HEK293 (cell line): Measurements from ENCODE around the gene SZT2.

Experiments used
- CTCF ChIA-PET: fragments of 350-600 bp; formaldehyde crosslinking; extraction: SDS; loops from one replicate; lab custom pipeline; 2021; ENCODE audit warnings: antibody characterized with exemption; lab: Yijun Ruan, JAX
- POLR2A ChIA-PET: fragments of 300-600 bp; formaldehyde crosslinking; extraction: SDS; loops from one replicate; lab custom pipeline; 2020; ENCODE audit warnings: antibody characterized with exemption, inconsistent platforms; lab: Yijun Ruan, JAX
- H3K27ac ChIP-seq: fragments of 200-500 bp; sonication (Bioruptor generic); 2 replicates; pipeline ENCODE4 v1.5.1; 2014; ENCODE audit warnings: low read depth, low read length, control low read depth, inconsistent platforms; ENCODE audit errors: extremely low read depth
- H3K36me3 ChIP-seq, 2 experiments: fragments of 200-500 bp in 1 of 2; sonication (Bioruptor generic) in 1 of 2; 1 replicate in 1 of 2; 2 replicates in 1 of 2; pipeline ENCODE4 v1.5.1; 2014 to 2017; ENCODE audit warnings: inconsistent platforms in 2 of 2, low read length in 2 of 2; ENCODE audit not compliant: control insufficient read depth in 2 of 2, insufficient read depth in 1 of 2
- H3K4me1 ChIP-seq: fragments of 200-500 bp; sonication (Bioruptor generic); 2 replicates; pipeline ENCODE4 v1.5.1; 2014; ENCODE audit warnings: mild to moderate bottlenecking, low read length, inconsistent platforms; ENCODE audit not compliant: control insufficient read depth, insufficient read depth
- H3K4me3 ChIP-seq: 2 replicates; pipeline ENCODE4 v1.5.1; 2011; ENCODE audit warnings: low read depth, mild to moderate bottlenecking, control low read depth, low read length, moderate library complexity
- H3K9me3 ChIP-seq: fragments of 200-500 bp; sonication (Bioruptor generic); 2 replicates; pipeline ENCODE4 v1.5.1; 2014; ENCODE audit warnings: low read depth, low read length, inconsistent platforms; ENCODE audit not compliant: control insufficient read depth, insufficient read depth
- EGR2 ChIP-seq: fragments of 450-650 bp; formaldehyde crosslinking; IDR thresholded peaks from 2 replicates; pipeline ENCODE4 v1.5.1; 2016; ENCODE audit warnings: low read depth, missing biosample characterization, missing genetic modification characterization
- HOXA7 ChIP-seq: sonication (generic); formaldehyde crosslinking; IDR thresholded peaks from 2 replicates; pipeline ENCODE4 v1.8.1; 2022; ENCODE audit warnings: missing genetic modification reagents, borderline replicate concordance
- KLF10 ChIP-seq: fragments of 450-650 bp; IDR thresholded peaks from 2 replicates; pipeline ENCODE4 v1.5.1; 2018; ENCODE audit warnings: missing biosample characterization, mild to moderate bottlenecking, missing genetic modification characterization
- MEIS1 ChIP-seq: sonication (generic); formaldehyde crosslinking; IDR thresholded peaks from 2 replicates; pipeline ENCODE4 v1.8.1; 2022; ENCODE audit warnings: missing genetic modification reagents, mild to moderate bottlenecking, borderline replicate concordance
- REST ChIP-seq: fragments of 450-650 bp; formaldehyde crosslinking; IDR thresholded peaks from 2 replicates; pipeline ENCODE4 v1.5.1; 2016; ENCODE audit warnings: missing biosample characterization, missing genetic modification characterization
- ZFHX2 ChIP-seq: fragments of 450-650 bp; formaldehyde crosslinking; conservative IDR thresholded peaks from 2 replicates; pipeline ENCODE4 v1.5.1; 2016; ENCODE audit warnings: missing biosample characterization, missing genetic modification characterization
- ZNF138 ChIP-seq: fragments of 450-650 bp; formaldehyde crosslinking; IDR thresholded peaks from 2 replicates; pipeline ENCODE4 v1.5.1; 2016; ENCODE audit warnings: missing biosample characterization, missing genetic modification characterization, borderline replicate concordance
- ZNF140 ChIP-seq: fragments of 450-650 bp; formaldehyde crosslinking; IDR thresholded peaks from 2 replicates; pipeline ENCODE4 v1.5.1; 2016; ENCODE audit warnings: missing biosample characterization, missing genetic modification characterization
- ZNF202 ChIP-seq: fragments of 450-650 bp; formaldehyde crosslinking; IDR thresholded peaks from 2 replicates; pipeline ENCODE4 v1.5.1; 2016; ENCODE audit warnings: missing biosample characterization, missing genetic modification characterization, borderline replicate concordance
- ZNF223 ChIP-seq: fragments of 450-650 bp; formaldehyde crosslinking; IDR thresholded peaks from 2 replicates; pipeline ENCODE4 v1.5.1; 2016; ENCODE audit warnings: missing biosample characterization, missing genetic modification characterization
- ZNF24 ChIP-seq: fragments of 450-650 bp; formaldehyde crosslinking; IDR thresholded peaks from 2 replicates; pipeline ENCODE4 v1.5.1; 2016; ENCODE audit warnings: missing biosample characterization, missing genetic modification characterization
- ZNF302 ChIP-seq: fragments of 450-650 bp; formaldehyde crosslinking; IDR thresholded peaks from 2 replicates; pipeline ENCODE4 v1.5.1; 2016; ENCODE audit warnings: missing biosample characterization, missing genetic modification characterization, low read depth
- ZNF350 ChIP-seq: fragments of 450-650 bp; formaldehyde crosslinking; IDR thresholded peaks from 2 replicates; pipeline ENCODE4 v1.5.0; 2017; ENCODE audit warnings: missing biosample characterization, mild to moderate bottlenecking, missing genetic modification characterization
- ZNF394 ChIP-seq: fragments of 450-650 bp; formaldehyde crosslinking; IDR thresholded peaks from 2 replicates; pipeline ENCODE4 v1.5.1; 2016; ENCODE audit warnings: missing biosample characterization, missing genetic modification characterization, mild to moderate bottlenecking, moderate library complexity, borderline replicate concordance
- ZNF513 ChIP-seq: fragments of 450-650 bp; IDR thresholded peaks from 2 replicates; pipeline ENCODE4 v1.5.1; 2018; ENCODE audit warnings: missing biosample characterization, missing genetic modification characterization
- ZNF514 ChIP-seq: fragments of 450-650 bp; formaldehyde crosslinking; IDR thresholded peaks from 2 replicates; pipeline ENCODE4 v1.5.1; 2016; ENCODE audit warnings: missing biosample characterization, missing genetic modification characterization
- ZNF670 ChIP-seq: fragments of 450-650 bp; formaldehyde crosslinking; IDR thresholded peaks from 2 replicates; pipeline ENCODE4 v1.5.1; 2016; ENCODE audit warnings: missing biosample characterization, missing genetic modification characterization, low read depth
- ZNF776 ChIP-seq: fragments of 450-650 bp; formaldehyde crosslinking; IDR thresholded peaks from 2 replicates; pipeline ENCODE4 v1.5.0; 2017; ENCODE audit warnings: missing biosample characterization, missing genetic modification characterization, borderline replicate concordance
- TF ChIP-seq, protein P1 (sequence below): fragments of 450-650 bp; formaldehyde crosslinking; IDR thresholded peaks from 2 replicates; pipeline ENCODE4 v1.5.1; 2016; ENCODE audit warnings: missing biosample characterization, missing genetic modification characterization
- TF ChIP-seq, protein P2 (sequence below): fragments of 450-650 bp; formaldehyde crosslinking; IDR thresholded peaks from 2 replicates; pipeline ENCODE4 v1.5.1; 2016; ENCODE audit warnings: missing biosample characterization, missing genetic modification characterization, borderline replicate concordance
- TF ChIP-seq, protein P3 (sequence below): fragments of 450-650 bp; formaldehyde crosslinking; IDR thresholded peaks from 2 replicates; pipeline ENCODE4 v1.5.1; 2017; ENCODE audit warnings: missing biosample characterization, missing genetic modification characterization

The SZT2 gene

GRCh38 chr1:43344267-43344850 lies 45.3 kb upstream of the SZT2 start (continued):
- TF ChIP-seq, protein P1, sequence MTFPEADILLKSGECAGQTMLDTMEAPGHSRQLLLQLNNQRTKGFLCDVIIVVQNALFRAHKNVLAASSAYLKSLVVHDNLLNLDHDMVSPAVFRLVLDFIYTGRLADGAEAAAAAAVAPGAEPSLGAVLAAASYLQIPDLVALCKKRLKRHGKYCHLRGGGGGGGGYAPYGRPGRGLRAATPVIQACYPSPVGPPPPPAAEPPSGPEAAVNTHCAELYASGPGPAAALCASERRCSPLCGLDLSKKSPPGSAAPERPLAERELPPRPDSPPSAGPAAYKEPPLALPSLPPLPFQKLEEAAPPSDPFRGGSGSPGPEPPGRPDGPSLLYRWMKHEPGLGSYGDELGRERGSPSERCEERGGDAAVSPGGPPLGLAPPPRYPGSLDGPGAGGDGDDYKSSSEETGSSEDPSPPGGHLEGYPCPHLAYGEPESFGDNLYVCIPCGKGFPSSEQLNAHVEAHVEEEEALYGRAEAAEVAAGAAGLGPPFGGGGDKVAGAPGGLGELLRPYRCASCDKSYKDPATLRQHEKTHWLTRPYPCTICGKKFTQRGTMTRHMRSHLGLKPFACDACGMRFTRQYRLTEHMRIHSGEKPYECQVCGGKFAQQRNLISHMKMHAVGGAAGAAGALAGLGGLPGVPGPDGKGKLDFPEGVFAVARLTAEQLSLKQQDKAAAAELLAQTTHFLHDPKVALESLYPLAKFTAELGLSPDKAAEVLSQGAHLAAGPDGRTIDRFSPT, result no peak
- TF ChIP-seq ZNF302 (tag by site-specific recombination), result no peak
- TF ChIP-seq ZNF513 (tag by site-specific recombination), result no peak
- TF ChIP-seq ZNF670 (tag by site-specific recombination), result no peak
- no peak for TF ChIP-seq ZNF350 (tag by site-specific recombination)
- TF ChIP-seq ZNF394 (tag by site-specific recombination), result no peak
- TF ChIP-seq ZNF776, result no peak
- TF ChIP-seq, all 188 proteins: peak for 0

- Histone ChIP-seq H3K4me1 (0 out of 2 replicates have a peak, but pooled peaks cover 3% of the 10 kb centered on the region), H3K27ac (no peak overlapping the region), H3K9me3 (no peaks in the 10 kb centered on the region), H3K36me3 (no peaks in the 10 kb centered on the region), H3K4me3 (no peak overlapping the region)
- ChIA-PET POLR2A (no interaction called here), CTCF (interaction anchor here (0.7 kb wide), 1 partner anchor 16 kb away, joined by 3 read pairs; no protein-coding TSS in a partner anchor)
- TF ChIP-seq MEIS1 (no peak), ZNF514 (tag by site-specific recombination) (no peak), ZNF140 (tag by site-specific recombination) (no peak), ZFHX2 (peak; percentile 94), ZNF138 (no peak), ZNF202 (no peak), KLF10 (tag by site-specific recombination) (peak; percentile 72; the same call in 1 of the 2 replicates), EGR2 (tag by site-specific recombination) (peak; percentile 96), HOXA7 (no peak), ZNF223 (tag by site-specific recombination) (no peak), ZNF24 (tag by site-specific recombination) (no peak), REST (tag by site-specific recombination) (no peak)
- TF ChIP-seq, protein P2, sequence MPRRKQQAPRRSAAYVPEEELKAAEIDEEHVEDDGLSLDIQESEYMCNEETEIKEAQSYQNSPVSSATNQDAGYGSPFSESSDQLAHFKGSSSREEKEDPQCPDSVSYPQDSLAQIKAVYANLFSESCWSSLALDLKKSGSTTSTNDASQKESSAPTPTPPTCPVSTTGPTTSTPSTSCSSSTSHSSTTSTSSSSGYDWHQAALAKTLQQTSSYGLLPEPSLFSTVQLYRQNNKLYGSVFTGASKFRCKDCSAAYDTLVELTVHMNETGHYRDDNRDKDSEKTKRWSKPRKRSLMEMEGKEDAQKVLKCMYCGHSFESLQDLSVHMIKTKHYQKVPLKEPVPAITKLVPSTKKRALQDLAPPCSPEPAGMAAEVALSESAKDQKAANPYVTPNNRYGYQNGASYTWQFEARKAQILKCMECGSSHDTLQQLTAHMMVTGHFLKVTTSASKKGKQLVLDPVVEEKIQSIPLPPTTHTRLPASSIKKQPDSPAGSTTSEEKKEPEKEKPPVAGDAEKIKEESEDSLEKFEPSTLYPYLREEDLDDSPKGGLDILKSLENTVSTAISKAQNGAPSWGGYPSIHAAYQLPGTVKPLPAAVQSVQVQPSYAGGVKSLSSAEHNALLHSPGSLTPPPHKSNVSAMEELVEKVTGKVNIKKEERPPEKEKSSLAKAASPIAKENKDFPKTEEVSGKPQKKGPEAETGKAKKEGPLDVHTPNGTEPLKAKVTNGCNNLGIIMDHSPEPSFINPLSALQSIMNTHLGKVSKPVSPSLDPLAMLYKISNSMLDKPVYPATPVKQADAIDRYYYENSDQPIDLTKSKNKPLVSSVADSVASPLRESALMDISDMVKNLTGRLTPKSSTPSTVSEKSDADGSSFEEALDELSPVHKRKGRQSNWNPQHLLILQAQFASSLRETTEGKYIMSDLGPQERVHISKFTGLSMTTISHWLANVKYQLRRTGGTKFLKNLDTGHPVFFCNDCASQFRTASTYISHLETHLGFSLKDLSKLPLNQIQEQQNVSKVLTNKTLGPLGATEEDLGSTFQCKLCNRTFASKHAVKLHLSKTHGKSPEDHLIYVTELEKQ (tag by site-specific recombination), result no peak
- TF ChIP-seq, protein P3, sequence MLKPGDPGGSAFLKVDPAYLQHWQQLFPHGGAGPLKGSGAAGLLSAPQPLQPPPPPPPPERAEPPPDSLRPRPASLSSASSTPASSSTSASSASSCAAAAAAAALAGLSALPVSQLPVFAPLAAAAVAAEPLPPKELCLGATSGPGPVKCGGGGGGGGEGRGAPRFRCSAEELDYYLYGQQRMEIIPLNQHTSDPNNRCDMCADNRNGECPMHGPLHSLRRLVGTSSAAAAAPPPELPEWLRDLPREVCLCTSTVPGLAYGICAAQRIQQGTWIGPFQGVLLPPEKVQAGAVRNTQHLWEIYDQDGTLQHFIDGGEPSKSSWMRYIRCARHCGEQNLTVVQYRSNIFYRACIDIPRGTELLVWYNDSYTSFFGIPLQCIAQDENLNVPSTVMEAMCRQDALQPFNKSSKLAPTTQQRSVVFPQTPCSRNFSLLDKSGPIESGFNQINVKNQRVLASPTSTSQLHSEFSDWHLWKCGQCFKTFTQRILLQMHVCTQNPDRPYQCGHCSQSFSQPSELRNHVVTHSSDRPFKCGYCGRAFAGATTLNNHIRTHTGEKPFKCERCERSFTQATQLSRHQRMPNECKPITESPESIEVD (tag by site-specific recombination), result no peak
Observed at GRCh38 chr1:43345120-43345519, 44.6 kb upstream of the SZT2 start.
